CD4-positive, alpha-beta T cell (primary cell): ENCODE data around the gene TMPRSS3. TPM values are rescaled to one million over a fixed set of nuclear protein-coding genes. Genes with fewer than 3 reads are reported as not detected.
A peak's percentile ranks its signal among the peaks of the same experiment; 100 is the strongest.

Experiments
- ATAC-seq: fragments of 200-7000 bp; cut with Tn5 transposase; one replicate; pipeline ENCODE4 v1.10.0; 2022; ENCODE audit warnings: mild to moderate bottlenecking; ENCODE audit not compliant: poor library complexity
- CTCF ChIA-PET: fragments of 350-600 bp; sonication (Branson Sonifier 250); formaldehyde crosslinking; loops from one replicate; lab custom pipeline; 2021; ENCODE audit warnings: antibody characterized with exemption, inconsistent platforms; lab: Charles Lee
- POLR2A ChIA-PET: fragments of 350-600 bp; sonication (Branson Sonifier 250); formaldehyde crosslinking; loops from one replicate; lab custom pipeline; 2021; ENCODE audit warnings: antibody characterized with exemption, inconsistent platforms; lab: Charles Lee
- DNase-seq, 14 experiments: peaks; one replicate each; pipeline ENCODE4 v3.0.0-alpha.2; 2013 to 2020; ENCODE audit warnings: mixed read lengths in 2 of 14
- H3K27ac ChIP-seq, 2 donors: one replicate each; pipeline versions ENCODE4 v1.5.1 to v1.7.0; 2013; ENCODE audit warnings: low read length in 2 of 2, low read depth in 1 of 2, mild to moderate bottlenecking in 1 of 2
- H3K27me3 ChIP-seq, 2 experiments: 1 replicate in 1 of 2; 2 replicates in 1 of 2; pipeline versions ENCODE4 v1.6.1 to v1.7.0; 2013; ENCODE audit warnings: low read length in 2 of 2, control low read depth in 1 of 2, mild to moderate bottlenecking in 1 of 2, moderate library complexity in 1 of 2; ENCODE audit not compliant: insufficient read depth in 2 of 2, control insufficient read depth in 1 of 2
- H3K36me3 ChIP-seq: one replicate; pipeline ENCODE4 v1.6.1; 2013; ENCODE audit warnings: low read length, control low read depth; ENCODE audit not compliant: insufficient read depth
- H3K4me1 ChIP-seq: one replicate; pipeline ENCODE4 v1.6.1; 2013; ENCODE audit warnings: low read length, control low read depth; ENCODE audit not compliant: insufficient read depth
- H3K4me3 ChIP-seq: one replicate; pipeline ENCODE4 v1.5.1; 2013; ENCODE audit warnings: mild to moderate bottlenecking, low read length, moderate library complexity
- H3K9me3 ChIP-seq, 2 experiments: 1 replicate in 1 of 2; 2 replicates in 1 of 2; pipeline versions ENCODE4 v1.6.1 to v1.7.0; 2013; ENCODE audit warnings: low read length in 2 of 2, mild to moderate bottlenecking in 2 of 2, control low read depth in 1 of 2, moderate library complexity in 1 of 2; ENCODE audit not compliant: control insufficient read depth in 1 of 2, insufficient read depth in 1 of 2
- H3K27ac Mint-ChIP-seq: one replicate; pipeline ENCODE4 v1.8.0; 2020; ENCODE audit warnings: mixed read lengths
- H3K27me3 Mint-ChIP-seq: one replicate; pipeline ENCODE4 v1.8.0; 2021; ENCODE audit warnings: mixed read lengths
- H3K36me3 Mint-ChIP-seq: one replicate; pipeline ENCODE4 v1.8.0; 2021; ENCODE audit warnings: low read depth, mixed read lengths
- H3K4me1 Mint-ChIP-seq: one replicate; pipeline ENCODE4 v1.8.0; 2021; ENCODE audit warnings: low read depth, mixed read lengths
- H3K4me3 Mint-ChIP-seq: one replicate; pipeline ENCODE4 v1.8.0; 2020; ENCODE audit warnings: mild to moderate bottlenecking, mixed read lengths
- H3K9me3 Mint-ChIP-seq: one replicate; pipeline ENCODE4 v1.8.0; 2020; ENCODE audit warnings: mixed read lengths
- intact Hi-C, 2 experiments: fragments of 100-400 bp; cut with DNase I in 1 of 2; cut with micrococcal nuclease in 1 of 2; formaldehyde crosslinking; loops; one replicate each; pipeline versions ENCODE4 v1.15.1 to v1.9.0; 2023 to 2025; cut with DNase I, micrococcal nuclease
- total RNA-seq, 174 experiments: library from RNA in 2 of 174; stranded (reverse) in 2 of 174; gene quantifications; one replicate each; pipeline ENCODE4 v1.2.3 and lab custom pipeline; 2021 to 2026
- TF ChIP-seq, protein P1 (sequence below): fragments of 200-600 bp; IDR thresholded peaks from one replicate; pipeline ENCODE4 v1.8.0; 2022; ENCODE audit warnings: antibody characterized with exemption, mild to moderate bottlenecking

Gene TMPRSS3
- total RNA-seq, 2 experiments from 2014 or later = 1.5 TPM

GRCh38 chr21:42397746-42398394 lies 2.0 kb upstream of the TMPRSS3 start:
- peaks cover 7% of the 10 kb centered on the region for H3K9me3 Mint-ChIP-seq
- peak overlapping the region; percentile 4 for H3K4me3 Mint-ChIP-seq
- CTCF ChIA-PET = interaction anchor here (1.3 kb wide), 1 partner anchor 16 kb away, joined by 3 read pairs; no protein-coding TSS in a partner anchor
- Histone ChIP-seq H3K4me1 (peaks cover 47% of the 10 kb centered on the region), H3K27me3 (no peaks in the 10 kb centered on the region), H3K4me3 (no peak overlapping the region), H3K9me3 (peaks cover 0 to 8% of the 10 kb centered on the region in 2 experiments), H3K36me3 (no peaks in the 10 kb centered on the region), H3K27ac (peak overlapping the region in 1 of 2 donors; percentile 37)
- peaks cover 64% of the 10 kb centered on the region for H3K4me1 Mint-ChIP-seq
- no peaks in the 10 kb centered on the region for H3K27me3 Mint-ChIP-seq
- no peaks in the 10 kb centered on the region for H3K36me3 Mint-ChIP-seq
- H3K27ac Mint-ChIP-seq = peak overlapping the region; percentile 69
- TF ChIP-seq, protein P1, sequence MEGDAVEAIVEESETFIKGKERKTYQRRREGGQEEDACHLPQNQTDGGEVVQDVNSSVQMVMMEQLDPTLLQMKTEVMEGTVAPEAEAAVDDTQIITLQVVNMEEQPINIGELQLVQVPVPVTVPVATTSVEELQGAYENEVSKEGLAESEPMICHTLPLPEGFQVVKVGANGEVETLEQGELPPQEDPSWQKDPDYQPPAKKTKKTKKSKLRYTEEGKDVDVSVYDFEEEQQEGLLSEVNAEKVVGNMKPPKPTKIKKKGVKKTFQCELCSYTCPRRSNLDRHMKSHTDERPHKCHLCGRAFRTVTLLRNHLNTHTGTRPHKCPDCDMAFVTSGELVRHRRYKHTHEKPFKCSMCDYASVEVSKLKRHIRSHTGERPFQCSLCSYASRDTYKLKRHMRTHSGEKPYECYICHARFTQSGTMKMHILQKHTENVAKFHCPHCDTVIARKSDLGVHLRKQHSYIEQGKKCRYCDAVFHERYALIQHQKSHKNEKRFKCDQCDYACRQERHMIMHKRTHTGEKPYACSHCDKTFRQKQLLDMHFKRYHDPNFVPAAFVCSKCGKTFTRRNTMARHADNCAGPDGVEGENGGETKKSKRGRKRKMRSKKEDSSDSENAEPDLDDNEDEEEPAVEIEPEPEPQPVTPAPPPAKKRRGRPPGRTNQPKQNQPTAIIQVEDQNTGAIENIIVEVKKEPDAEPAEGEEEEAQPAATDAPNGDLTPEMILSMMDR = no peak
- ATAC-seq = peak; percentile 35
- POLR2A ChIA-PET = interaction anchor here (1.4 to 1.9 kb wide), 4 partner anchors 11 to 27 kb away, joined by 4 to 15 read pairs (median 5); no protein-coding TSS in a partner anchor
- intact Hi-C loops = loop anchor here in 1 of 2 experiments (5.0 kb wide), 1 partner anchor 39 kb away; no protein-coding TSS in a partner anchor
- peak in 1 of 14 experiments; percentile 32 for DNase-seq

DNA sequence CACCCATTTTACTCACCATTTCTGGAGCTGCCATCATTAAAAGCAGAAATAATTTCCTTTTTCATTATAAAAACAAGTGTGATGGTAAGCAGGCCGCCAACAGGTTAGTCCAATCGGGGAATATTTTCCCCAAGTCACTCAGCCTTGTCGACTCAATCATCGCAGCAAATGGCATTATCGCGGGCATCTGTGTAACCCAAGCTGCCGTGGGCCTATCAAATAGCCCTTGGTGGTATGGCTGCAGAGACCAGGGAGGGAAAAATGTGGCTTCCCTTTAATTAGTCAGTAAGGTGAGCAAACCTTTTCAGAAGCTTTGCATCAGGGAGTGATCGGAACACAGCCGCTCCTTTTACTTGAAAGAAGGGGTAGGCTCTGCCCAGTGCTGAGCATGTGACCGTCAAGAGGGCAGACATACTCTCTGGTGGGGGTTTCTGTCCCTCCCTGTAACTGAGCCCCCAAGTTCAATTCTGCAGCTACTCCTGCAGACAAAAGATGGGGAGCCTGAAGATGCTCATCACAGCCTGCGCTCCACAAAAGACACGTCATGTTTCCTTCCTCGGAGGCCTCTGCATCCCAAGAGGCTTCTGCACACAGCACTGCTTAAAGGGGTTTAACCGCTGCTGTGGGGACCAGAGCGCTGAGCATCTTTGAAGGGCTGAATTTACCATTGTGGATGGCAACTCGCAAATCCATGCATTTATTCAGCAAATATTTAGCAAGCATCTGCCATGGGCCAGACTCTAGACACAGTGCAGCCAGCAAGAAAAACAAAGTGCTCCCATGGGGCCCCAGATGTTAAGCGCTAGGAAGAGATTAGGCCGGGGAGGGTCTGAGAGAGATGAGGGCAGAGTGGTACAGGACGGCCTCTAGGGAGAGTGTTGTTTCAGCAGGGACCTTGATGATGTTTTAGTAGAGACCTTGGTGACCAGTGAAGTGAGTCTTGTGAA lies 1.2 kb upstream of the TMPRSS3 start:
- H3K9me3 ChIP-seq = peaks cover 0 to 8% of the 10 kb centered on the region in 2 experiments
- no peaks in the 10 kb centered on the region for H3K36me3 ChIP-seq
- no peak for DNase-seq
- ChIA-PET POLR2A (no interaction called here), CTCF (no interaction called here)
- Mint-ChIP-seq H3K27me3 (no peaks in the 10 kb centered on the region), H3K4me1 (peaks cover 64% of the 10 kb centered on the region), H3K9me3 (peaks cover 7% of the 10 kb centered on the region), H3K27ac (peak overlapping the region; percentile 69), H3K36me3 (no peaks in the 10 kb centered on the region), H3K4me3 (no peak overlapping the region)
- TF ChIP-seq, protein P1 = no peak
- peaks cover 47% of the 10 kb centered on the region for H3K4me1 ChIP-seq
- intact Hi-C loops = loop anchor here in 1 of 2 experiments (5.0 kb wide), 1 partner anchor 40 kb away; no protein-coding TSS in a partner anchor
- H3K27ac ChIP-seq = no peak overlapping the region
- no peak for ATAC-seq
- no peak overlapping the region for H3K4me3 ChIP-seq
- H3K27me3 ChIP-seq = no peaks in the 10 kb centered on the region

DNA sequence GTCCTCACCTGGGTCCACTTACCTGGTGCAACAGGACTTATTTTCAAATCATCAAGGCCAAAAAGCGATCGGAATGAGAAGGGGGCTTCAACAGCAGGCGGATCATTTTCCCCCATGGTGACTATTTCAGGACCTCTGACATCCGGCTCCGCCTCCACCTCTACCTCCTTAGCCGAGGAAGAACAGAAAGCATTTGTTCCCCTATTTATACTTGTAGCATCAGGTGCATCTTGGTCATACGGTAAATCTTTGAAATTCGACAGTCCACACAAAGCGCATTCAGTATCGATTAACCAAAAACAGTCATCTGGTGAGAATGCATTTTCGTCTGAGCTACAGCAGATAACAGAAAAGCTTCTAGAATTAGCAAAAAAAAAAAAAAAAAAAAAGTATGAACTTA lies 550 bp downstream of the TMPRSS3 start:
- ChIA-PET POLR2A (interaction anchor here (4.1 kb wide), 1 partner anchor 8 kb away, joined by 58 read pairs; the partner anchor contains the start of gene UBASH3A), CTCF (no interaction called here)
- Histone ChIP-seq H3K4me1 (peaks cover 36% of the 10 kb centered on the region), H3K27ac (no peak overlapping the region), H3K27me3 (no peaks in the 10 kb centered on the region), H3K4me3 (no peak overlapping the region), H3K9me3 (no peaks in the 10 kb centered on the region), H3K36me3 (no peaks in the 10 kb centered on the region)
- H3K4me1 Mint-ChIP-seq = peaks cover 66% of the 10 kb centered on the region
- no peak overlapping the region for H3K4me3 Mint-ChIP-seq
- intact Hi-C loops = loop anchor here in 1 of 2 experiments (5.0 kb wide), 1 partner anchor 42 kb away; no protein-coding TSS in a partner anchor
- TF ChIP-seq, protein P1 = no peak
- no peak overlapping the region for H3K27ac Mint-ChIP-seq
- no peak for DNase-seq
- no peaks in the 10 kb centered on the region for H3K27me3 Mint-ChIP-seq
- H3K36me3 Mint-ChIP-seq = no peaks in the 10 kb centered on the region
- no peaks in the 10 kb centered on the region for H3K9me3 Mint-ChIP-seq
- no peak for ATAC-seq
